Endothelial cell of umbilical vein (primary cell): ENCODE measurements around the gene NLRP3. TPM values are rescaled to one million over a fixed set of nuclear protein-coding genes. Genes with fewer than 3 reads are reported as not detected.

Experiments used
- BruUV-seq: library from RNA; stranded (reverse); fragments of 400-500 nt; replicated peaks from 2 replicates; lab custom pipeline; 2021; lab: Mats Ljungman, UMichigan
- CTCF ChIA-PET: fragments of 300-600, 350-600 bp; sonication (Branson Sonifier 250); formaldehyde crosslinking; loops from one replicate; lab custom pipeline; 2021; ENCODE audit warnings: antibody characterized with exemption, inconsistent platforms; lab: Charles Lee
- POLR2A ChIA-PET: fragments of 300-600, 350-600 bp; sonication (Branson Sonifier 250); formaldehyde crosslinking; loops from one replicate; lab custom pipeline; 2021; ENCODE audit warnings: antibody characterized with exemption, inconsistent platforms; lab: Charles Lee
- DNase-seq: peaks from one replicate; pipeline ENCODE4 v3.0.0-alpha.2; 2011; ENCODE audit warnings: low read depth, low spot score
- FAIRE-seq: peaks from 2 replicates; lab custom pipeline; 2011; peaks lifted over from hg19 to GRCh38; lab: Jason Lieb, UNC
- H2AFZ ChIP-seq: 2 replicates; pipeline ENCODE4 v1.6.0; 2012; ENCODE audit warnings: low read depth, low read length, control low read depth, inconsistent platforms
- H3K27ac ChIP-seq: 2 replicates; pipeline ENCODE4 v1.5.1; 2011; ENCODE audit warnings: low read depth, mild to moderate bottlenecking, control low read depth, low read length, moderate library complexity; ENCODE audit not compliant: insufficient read depth
- H3K27me3 ChIP-seq, 2 experiments: 2 replicates each; pipeline versions ENCODE4 v1.6.0 to v1.6.1; 2011; ENCODE audit warnings: low read length in 2 of 2, mixed read lengths in 1 of 2; ENCODE audit not compliant: control insufficient read depth in 2 of 2, insufficient read depth in 2 of 2
- H3K36me3 ChIP-seq, 2 experiments: 2 replicates in 1 of 2; 3 replicates in 1 of 2; pipeline ENCODE4 v1.5.1; 2011; ENCODE audit warnings: low read length in 2 of 2, mild to moderate bottlenecking in 1 of 2, moderate library complexity in 1 of 2; ENCODE audit not compliant: control insufficient read depth in 2 of 2, insufficient read depth in 2 of 2; ENCODE audit errors: extremely low read depth in 1 of 2
- H3K4me1 ChIP-seq: 3 replicates; pipeline ENCODE4 v1.5.1; 2011; ENCODE audit warnings: mild to moderate bottlenecking, low read length; ENCODE audit not compliant: control insufficient read depth, insufficient read depth; ENCODE audit errors: extremely low read depth
- H3K4me2 ChIP-seq: 2 replicates; pipeline ENCODE4 v1.6.1; 2011; ENCODE audit warnings: low read length, control low read depth, mixed read lengths; ENCODE audit not compliant: insufficient read depth
- H3K4me3 ChIP-seq, 3 experiments: fragments of 200-600 bp in 1 of 3; sonication (generic), shearing (Covaris generic) in 1 of 3; replicated peaks in 1 of 3; 2 replicates each; pipeline ENCODE4 v1.5.1; 2011 to 2016; ENCODE audit warnings: control low read depth in 3 of 3, low read length in 3 of 3, mild to moderate bottlenecking in 2 of 3, inconsistent platforms in 1 of 3, low read depth in 1 of 3, moderate library complexity in 1 of 3; ENCODE audit not compliant: insufficient read depth in 1 of 3
- H3K79me2 ChIP-seq: 2 replicates; pipeline ENCODE4 v1.6.0; 2012; ENCODE audit warnings: low read length, inconsistent platforms; ENCODE audit not compliant: control insufficient read depth, insufficient read depth
- H3K9ac ChIP-seq: replicated peaks from 2 replicates; pipeline ENCODE3; 2011; ENCODE audit warnings: low read length, control low read depth; ENCODE audit not compliant: insufficient read depth; ENCODE audit errors: extremely low read depth
- H3K9me1 ChIP-seq: replicated peaks from 3 replicates; pipeline ENCODE4 v1.6.0; 2011; ENCODE audit warnings: mild to moderate bottlenecking, low read length; ENCODE audit not compliant: control insufficient read depth, insufficient read depth; ENCODE audit errors: extremely low read depth
- H3K9me3 ChIP-seq: replicated peaks from 2 replicates; pipeline ENCODE4 v1.5.1; 2012; ENCODE audit warnings: low read length, inconsistent platforms; ENCODE audit not compliant: control insufficient read depth, insufficient read depth
- H4K20me1 ChIP-seq: replicated peaks from 2 replicates; pipeline ENCODE3; 2011; ENCODE audit warnings: mild to moderate bottlenecking, low read length; ENCODE audit not compliant: control insufficient read depth, insufficient read depth; ENCODE audit errors: extremely low read depth
- EZH2 ChIP-seq: IDR thresholded peaks from 2 replicates; pipeline ENCODE4 v1.6.1; 2012; ENCODE audit warnings: borderline replicate concordance, low read depth, mild to moderate bottlenecking, moderate library complexity, low read length, inconsistent platforms; ENCODE audit not compliant: severe bottlenecking
- FOS ChIP-seq: IDR thresholded peaks from 2 replicates; pipeline ENCODE4 v1.6.1; 2011; ENCODE audit warnings: mild to moderate bottlenecking, low read length, moderate library complexity, borderline replicate concordance; ENCODE audit not compliant: insufficient read depth
- GATA2 ChIP-seq: IDR thresholded peaks from 2 replicates; pipeline ENCODE4 v1.7.0; 2011; ENCODE audit warnings: low read depth, mild to moderate bottlenecking, moderate library complexity, mixed read lengths, low read length; ENCODE audit not compliant: insufficient read length, insufficient read depth
- JUN ChIP-seq: IDR thresholded peaks from 2 replicates; pipeline ENCODE4 v1.6.1; 2011; ENCODE audit warnings: borderline replicate concordance, low read depth; ENCODE audit not compliant: insufficient read length, insufficient read depth
- MYC ChIP-seq: IDR thresholded peaks from one replicate; pipeline ENCODE4 v1.6.1; 2011; ENCODE audit warnings: mild to moderate bottlenecking, low read depth, low read length
- POLR2A ChIP-seq: IDR thresholded peaks from 2 replicates; pipeline ENCODE4 v1.6.1; 2012; ENCODE audit warnings: low read depth, mild to moderate bottlenecking, control low read depth, low read length
- POLR2AphosphoS5 ChIP-seq: IDR thresholded peaks from 2 replicates; pipeline ENCODE4 v1.6.1; 2012; ENCODE audit warnings: low read depth, mild to moderate bottlenecking, control low read depth, low read length, moderate library complexity; ENCODE audit not compliant: insufficient read depth
- dilution Hi-C: fragments of 300-500 bp; cut with MboI; formaldehyde crosslinking; loops from one replicate; pipeline ENCODE4 v1.15.0; 2019; ENCODE audit warnings: low sequenced_read_pairs; ENCODE audit not compliant: extremely low pct_ligation_motif_present
- intact Hi-C: fragments of 100-400 bp; cut with micrococcal nuclease; formaldehyde crosslinking; loops from one replicate; pipeline ENCODE4 v1.10.0; 2022
- polyA plus RNA-seq, 4 experiments: library from polyadenylated mRNA; depleted of rRNA in 3 of 4; stranded (reverse) in 3 of 4; unstranded in 1 of 4; fragments of >200 nt; gene quantifications; 2 replicates each; pipeline versions ENCODE4 v1.2.1 to v1.2.3, GENCODE V29; 2011 to 2012; ENCODE audit warnings: missing spikeins in 1 of 4
- total RNA-seq: library from RNA; stranded (reverse); gene quantifications from 2 replicates; pipeline ENCODE4 v1.2.3, GENCODE V29; 2021
- TF ChIP-seq, protein P1 (sequence below), 2 donors: IDR thresholded peaks; 1 replicate in 1 of 2; 2 replicates in 1 of 2; pipeline ENCODE4 v1.5.1; 2011; ENCODE audit warnings: low read length in 2 of 2, mild to moderate bottlenecking in 2 of 2, moderate library complexity in 2 of 2, control low read depth in 1 of 2, inconsistent platforms in 1 of 2, low read depth in 1 of 2; ENCODE audit not compliant: insufficient read depth in 1 of 2; ENCODE audit errors: extremely low read depth in 1 of 2
- TF ChIP-seq, protein P2 (sequence below): IDR thresholded peaks from 2 replicates; pipeline ENCODE4 v1.6.1; 2011; ENCODE audit not compliant: insufficient read depth, insufficient read length

Gene NLRP3
- total and polyA plus RNA-seq, 2 donors (not counting 3 experiments of a cell fraction or from before 2014, with no cell fraction given), result 0.24 to 0.29 TPM

GRCh38 chr1:247465796-247466195 lies 49.8 kb downstream of the NLRP3 start:
- no peak overlapping the region for H3K9ac ChIP-seq
- H3K9me1 ChIP-seq, result no peaks in the 10 kb centered on the region
- H2AFZ ChIP-seq, result no peak overlapping the region
- H3K4me3 ChIP-seq, result no peak overlapping the region
- H3K4me1 ChIP-seq, result no peaks in the 10 kb centered on the region
- no peak overlapping the region for H3K4me2 ChIP-seq
- H3K79me2 ChIP-seq, result no peaks in the 10 kb centered on the region
- no peak overlapping the region for H3K27ac ChIP-seq
- no peaks in the 10 kb centered on the region for H3K36me3 ChIP-seq
- POLR2A ChIA-PET, result no interaction called here
- no peaks in the 10 kb centered on the region for H3K9me3 ChIP-seq
- no peaks in the 10 kb centered on the region for H4K20me1 ChIP-seq
- no TSS peak for BruUV-seq
- FAIRE-seq, result no peak
- CTCF ChIA-PET, result no interaction called here
- intact Hi-C loops, result no loop called here
- H3K27me3 ChIP-seq, result no peaks in the 10 kb centered on the region
- no peak for DNase-seq
- dilution Hi-C loops, result no loop called here
- TF ChIP-seq, protein P1, sequence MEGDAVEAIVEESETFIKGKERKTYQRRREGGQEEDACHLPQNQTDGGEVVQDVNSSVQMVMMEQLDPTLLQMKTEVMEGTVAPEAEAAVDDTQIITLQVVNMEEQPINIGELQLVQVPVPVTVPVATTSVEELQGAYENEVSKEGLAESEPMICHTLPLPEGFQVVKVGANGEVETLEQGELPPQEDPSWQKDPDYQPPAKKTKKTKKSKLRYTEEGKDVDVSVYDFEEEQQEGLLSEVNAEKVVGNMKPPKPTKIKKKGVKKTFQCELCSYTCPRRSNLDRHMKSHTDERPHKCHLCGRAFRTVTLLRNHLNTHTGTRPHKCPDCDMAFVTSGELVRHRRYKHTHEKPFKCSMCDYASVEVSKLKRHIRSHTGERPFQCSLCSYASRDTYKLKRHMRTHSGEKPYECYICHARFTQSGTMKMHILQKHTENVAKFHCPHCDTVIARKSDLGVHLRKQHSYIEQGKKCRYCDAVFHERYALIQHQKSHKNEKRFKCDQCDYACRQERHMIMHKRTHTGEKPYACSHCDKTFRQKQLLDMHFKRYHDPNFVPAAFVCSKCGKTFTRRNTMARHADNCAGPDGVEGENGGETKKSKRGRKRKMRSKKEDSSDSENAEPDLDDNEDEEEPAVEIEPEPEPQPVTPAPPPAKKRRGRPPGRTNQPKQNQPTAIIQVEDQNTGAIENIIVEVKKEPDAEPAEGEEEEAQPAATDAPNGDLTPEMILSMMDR (IDR thresholded peaks at IDR 0.05; ENCODE audit: extremely low read depth in 1 of 2, insufficient read depth in 1 of 2, low read depth in 1 of 2, low read length in 2 of 2), result no peak

DNA sequence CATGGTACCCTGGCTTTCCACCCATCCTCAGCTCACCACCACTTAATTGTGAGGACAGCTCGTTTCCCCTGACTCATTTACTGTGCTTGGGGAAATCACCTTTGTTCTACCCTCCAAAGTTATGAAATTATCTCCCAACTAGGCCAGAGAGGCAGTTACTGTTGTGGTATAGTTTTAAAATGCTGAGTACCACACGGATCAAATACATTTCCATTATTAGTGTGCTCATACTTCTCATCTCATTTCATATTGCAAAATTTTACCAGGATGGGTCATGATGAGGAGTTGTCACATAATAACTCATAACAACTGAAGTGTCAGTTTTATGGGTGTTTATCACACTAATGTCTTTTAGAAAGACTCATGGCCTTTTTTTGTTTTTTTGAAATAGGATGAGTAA lies 51.2 kb downstream of the NLRP3 start:
- ChIA-PET CTCF (no interaction called here), POLR2A (no interaction called here)
- Histone ChIP-seq H2AFZ (no peak overlapping the region), H3K9ac (no peak overlapping the region), H3K36me3 (no peaks in the 10 kb centered on the region), H3K9me1 (no peaks in the 10 kb centered on the region), H4K20me1 (no peaks in the 10 kb centered on the region), H3K4me2 (no peak overlapping the region), H3K4me1 (no peaks in the 10 kb centered on the region), H3K27me3 (no peaks in the 10 kb centered on the region), H3K79me2 (no peaks in the 10 kb centered on the region), H3K27ac (no peak overlapping the region), H3K4me3 (no peak overlapping the region), H3K9me3 (no peaks in the 10 kb centered on the region)
- dilution Hi-C loops, result no loop called here
- BruUV-seq, result no TSS peak
- FAIRE-seq (no peak), DNase-seq (no peak)
- intact Hi-C loops, result no loop called here
- TF ChIP-seq POLR2AphosphoS5 (no peak), FOS (no peak), POLR2A (no peak), GATA2 (no peak), JUN (no peak), EZH2 (no peak), MYC (no peak)
- TF ChIP-seq, protein P1 (IDR thresholded peaks at IDR 0.05; ENCODE audit: extremely low read depth in 1 of 2, insufficient read depth in 1 of 2, low read depth in 1 of 2, low read length in 2 of 2), result no peak
- TF ChIP-seq, protein P2, sequence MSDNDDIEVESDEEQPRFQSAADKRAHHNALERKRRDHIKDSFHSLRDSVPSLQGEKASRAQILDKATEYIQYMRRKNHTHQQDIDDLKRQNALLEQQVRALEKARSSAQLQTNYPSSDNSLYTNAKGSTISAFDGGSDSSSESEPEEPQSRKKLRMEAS, result no peak
